ENCODE results near the gene SKP1.
A peak's percentile ranks its signal among the peaks of the same experiment; 100 is the strongest.
"Not testable (repeated sequence)": the region's sequence is repeated elsewhere in the genome, so short reads cannot be mapped to it uniquely, and the experiment has no call there.

SKP1 gene

GRCh38 chr5:134175921-134176510 lies 734 bp downstream of the SKP1 start:
- DNase-seq, result no peak

- no peak for DNase-seq
Measured at GRCh38 chr5:134174841-134175839, 1.6 kb downstream of the SKP1 start.

- DNase-seq, result no peak
Measured at GRCh38 chr5:134171972-134172371, 4.8 kb downstream of the SKP1 start.

- no peak for DNase-seq
Measured at GRCh38 chr5:134162592-134162991, 14.2 kb downstream of the SKP1 start.

GRCh38 chr5:134161513-134162395 lies 15.0 kb downstream of the SKP1 start:
- DNase-seq, result no peak

GRCh38 chr5:134153657-134154056 lies 23.1 kb downstream of the SKP1 start:
- no peak for DNase-seq

- no peak for DNase-seq
Measured at GRCh38 chr5:134153241-134153640, 23.5 kb downstream of the SKP1 start.

GRCh38 chr5:134152173-134152832 lies 24.4 kb downstream of the SKP1 start:
- not testable (repeated sequence) for DNase-seq

GRCh38 chr5:134151723-134152122 lies 25.0 kb downstream of the SKP1 start:
- no peak for DNase-seq

- no peak for DNase-seq
Measured at GRCh38 chr5:134149571-134150303, 27.0 kb downstream of the SKP1 start.

- DNase-seq, result no peak
Measured at GRCh38 chr5:134148986-134149539, 27.7 kb downstream of the SKP1 start.

GRCh38 chr5:134148316-134148715 lies 28.4 kb downstream of the SKP1 start:
- no peak for DNase-seq

GRCh38 chr5:134146651-134147518 lies 29.9 kb downstream of the SKP1 start:
- DNase-seq, result no peak

- DNase-seq, result peak; percentile 92 to 93
Measured at GRCh38 chr5:134145779-134146581, 30.8 kb downstream of the SKP1 start.

GRCh38 chr5:134145041-134145757 lies 31.6 kb downstream of the SKP1 start:
- no peak for DNase-seq

GRCh38 chr5:134143944-134144941 lies 32.5 kb downstream of the SKP1 start:
- no peak for DNase-seq

GRCh38 chr5:134143431-134143830 lies 33.3 kb downstream of the SKP1 start:
- no peak for DNase-seq

GRCh38 chr5:134142806-134143205 lies 33.9 kb downstream of the SKP1 start:
- no peak for DNase-seq
